Measurements from ENCODE around the gene SLC1A5. TPM values are rescaled to one million over a fixed set of nuclear protein-coding genes. Genes with fewer than 3 reads are reported as not detected.

The SLC1A5 gene
- total RNA-seq, 2 donors from 2014 or later: 77.6 to 78.1 TPM

DNA sequence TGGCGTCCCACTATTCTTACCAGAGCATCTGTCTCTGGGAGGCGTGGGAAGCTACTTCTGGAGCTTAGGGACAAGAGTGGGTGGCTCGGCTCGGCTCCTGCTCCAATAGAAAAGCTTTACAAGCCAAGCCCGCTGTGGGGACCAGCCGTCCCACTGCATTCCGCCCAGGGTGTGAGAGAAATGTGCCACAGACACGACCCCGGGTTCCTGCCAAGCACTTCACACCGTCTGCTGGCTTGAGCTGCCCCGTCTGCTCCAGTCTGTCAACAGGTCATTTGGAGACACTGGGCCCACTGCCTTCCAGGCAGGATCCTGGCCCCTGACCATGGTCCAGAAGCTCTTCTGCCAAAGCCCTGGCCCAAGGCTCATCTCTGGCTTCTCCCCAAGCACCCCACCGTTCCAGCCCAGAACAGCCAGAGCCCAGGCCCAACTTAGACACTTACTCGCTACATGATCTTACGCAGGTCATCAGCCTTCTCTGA is 49.1 kb downstream of the SLC1A5 start:
- Histone ChIP-seq H3K4me3 (ENCODE audit: low read length) (no peak overlapping the region), H3K9me3 (ENCODE audit: control insufficient read depth, low read length) (no peaks in the 10 kb centered on the region), H3K27me3 (ENCODE audit: control insufficient read depth, insufficient read depth, low read length, poor library complexity, severe bottlenecking) (no peaks in the 10 kb centered on the region), H3K9ac (ENCODE audit: extremely low read depth, low read length, poor library complexity, severe bottlenecking) (no peak overlapping the region), H3K4me1 (ENCODE audit: control insufficient read depth, insufficient read depth, low read length) (no peaks in the 10 kb centered on the region), H3K36me3 (ENCODE audit: control insufficient read depth, insufficient read depth, low read length) (peaks cover 35% of the 10 kb centered on the region), H3K27ac (ENCODE audit: low read depth, low read length) (no peak overlapping the region)
- H3K27me3 Mint-ChIP-seq (ENCODE audit: insufficient read depth): no peaks in the 10 kb centered on the region
- no peak for DNase-seq
- 94 to 97% methylated on average over 13 to 14 of the region's 14 CpGs for WGBS, 2 experiments (ENCODE audit: insufficient coverage in 1 of 2, insufficient read length in 1 of 2)
- H3K4me3 Mint-ChIP-seq: no peak overlapping the region
- peak overlapping the region; percentile 81 for H3K27ac Mint-ChIP-seq
- TF ChIP-seq CTCF (conservative IDR thresholded peaks at IDR 0.05): no peak
- H3K36me3 Mint-ChIP-seq (ENCODE audit: low read depth): peaks cover 45% of the 10 kb centered on the region
- H3K4me1 Mint-ChIP-seq: peaks cover 17% of the 10 kb centered on the region
- H3K9me3 Mint-ChIP-seq: no peaks in the 10 kb centered on the region

- Mint-ChIP-seq H3K27ac (no peak overlapping the region), H3K9me3 (no peaks in the 10 kb centered on the region), H3K4me1 (peaks cover 16% of the 10 kb centered on the region), H3K27me3 (ENCODE audit: insufficient read depth) (no peaks in the 10 kb centered on the region), H3K4me3 (no peak overlapping the region), H3K36me3 (ENCODE audit: low read depth) (peaks cover 60% of the 10 kb centered on the region)
- no peaks in the 10 kb centered on the region for H3K4me1 ChIP-seq (ENCODE audit: control insufficient read depth, insufficient read depth, low read length)
- no peak for TF ChIP-seq CTCF (conservative IDR thresholded peaks at IDR 0.05)
- H3K27ac ChIP-seq (ENCODE audit: low read depth, low read length): no peak overlapping the region
- H3K9ac ChIP-seq (ENCODE audit: extremely low read depth, low read length, poor library complexity, severe bottlenecking): no peak overlapping the region
- no peaks in the 10 kb centered on the region for H3K9me3 ChIP-seq (ENCODE audit: control insufficient read depth, low read length)
- 93 to 97% methylated on average over 12 to 19 of the region's 19 CpGs for WGBS, 2 experiments (ENCODE audit: insufficient coverage in 1 of 2, insufficient read length in 1 of 2)
- H3K4me3 ChIP-seq (ENCODE audit: low read length): no peak overlapping the region
- H3K27me3 ChIP-seq (ENCODE audit: control insufficient read depth, insufficient read depth, low read length, poor library complexity, severe bottlenecking): no peaks in the 10 kb centered on the region
- peaks cover 50% of the 10 kb centered on the region for H3K36me3 ChIP-seq (ENCODE audit: control insufficient read depth, insufficient read depth, low read length)
- DNase-seq: no peak
These were observed 50.6 kb downstream of the SLC1A5 start for GRCh38 chr19:46737761-46738171.

DNA sequence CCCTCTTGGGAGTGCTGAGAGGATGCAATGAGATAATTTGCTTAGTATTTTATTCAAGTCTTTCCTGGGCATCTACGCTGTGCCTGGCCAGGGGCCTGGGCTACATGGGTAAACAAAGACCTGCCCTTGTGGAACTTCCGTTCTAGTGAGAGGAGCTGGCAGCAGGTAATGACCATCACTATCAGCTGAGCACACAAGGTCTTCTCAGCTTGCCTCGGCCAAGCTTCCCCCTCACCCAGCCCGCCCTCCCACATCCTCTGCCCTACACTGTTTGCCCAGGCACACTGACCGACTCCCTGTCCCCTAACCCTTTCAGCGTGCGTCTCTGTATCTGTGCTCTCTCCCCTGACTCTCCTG is 51.1 kb downstream of the SLC1A5 start:
- Histone ChIP-seq H3K4me1 (ENCODE audit: control insufficient read depth, insufficient read depth, low read length) (no peaks in the 10 kb centered on the region), H3K27me3 (ENCODE audit: control insufficient read depth, insufficient read depth, low read length, poor library complexity, severe bottlenecking) (no peaks in the 10 kb centered on the region), H3K9me3 (ENCODE audit: control insufficient read depth, low read length) (no peaks in the 10 kb centered on the region), H3K4me3 (ENCODE audit: low read length) (no peak overlapping the region), H3K27ac (ENCODE audit: low read depth, low read length) (no peak overlapping the region), H3K9ac (ENCODE audit: extremely low read depth, low read length, poor library complexity, severe bottlenecking) (no peak overlapping the region), H3K36me3 (ENCODE audit: control insufficient read depth, insufficient read depth, low read length) (peaks cover 55% of the 10 kb centered on the region)
- Mint-ChIP-seq H3K9me3 (no peaks in the 10 kb centered on the region), H3K4me1 (peaks cover 13% of the 10 kb centered on the region), H3K27ac (no peak overlapping the region), H3K4me3 (no peak overlapping the region), H3K27me3 (ENCODE audit: insufficient read depth) (no peaks in the 10 kb centered on the region), H3K36me3 (ENCODE audit: low read depth) (peaks cover 60% of the 10 kb centered on the region)
- 95% methylated on average over 7 of the region's 7 CpGs for WGBS, 2 experiments (ENCODE audit: insufficient coverage in 1 of 2, insufficient read length in 1 of 2)
- DNase-seq: no peak
- TF ChIP-seq CTCF (conservative IDR thresholded peaks at IDR 0.05): no peak
